Measurements from ENCODE around the gene ZSCAN5A.
A peak's percentile ranks its signal among the peaks of the same experiment; 100 is the strongest.
"Not testable (repeated sequence)": the region's sequence is repeated elsewhere in the genome, so short reads cannot be mapped to it uniquely, and the experiment has no call there.

ZSCAN5A gene

DNA sequence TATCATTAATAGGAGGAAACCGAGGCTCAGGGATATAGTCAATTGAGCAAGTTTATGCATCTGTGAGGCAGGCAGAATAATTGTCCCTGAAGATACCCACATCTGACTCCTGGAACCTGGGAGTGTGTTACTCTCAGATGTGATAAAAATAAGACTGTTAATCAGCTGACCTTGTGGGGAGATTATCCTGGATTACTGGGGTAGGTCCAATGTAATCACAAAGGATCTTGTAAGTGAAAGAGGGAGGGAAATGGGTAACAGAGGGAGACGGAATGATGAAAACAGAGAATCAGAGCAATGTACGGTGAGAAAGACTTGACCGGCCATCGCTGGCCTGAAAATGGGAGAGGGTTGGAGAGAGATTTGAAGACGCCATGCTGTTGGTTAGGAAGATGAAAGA, 45.3 kb downstream of the ZSCAN5A start:
- DNase-seq, result no peak

DNA sequence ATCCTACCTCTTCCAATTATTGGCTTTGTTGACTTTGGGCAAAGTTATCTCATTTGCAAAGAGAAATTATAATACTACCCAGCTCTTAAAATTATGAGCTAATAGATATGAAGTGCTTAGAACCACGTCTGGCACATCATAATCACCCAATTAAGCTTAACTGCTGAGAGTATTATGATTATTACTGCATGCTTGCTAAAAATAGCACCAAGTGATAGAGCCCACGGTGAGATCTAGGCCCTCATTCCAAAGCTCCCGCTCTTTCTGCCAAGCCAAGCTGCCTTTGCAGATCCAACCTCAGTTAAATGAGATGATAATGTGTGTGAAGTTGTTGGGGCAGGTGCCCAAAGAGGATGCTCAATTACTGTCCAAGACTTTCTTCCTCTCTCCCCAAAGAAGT, 48.6 kb downstream of the ZSCAN5A start:
- DNase-seq, result no peak

DNA sequence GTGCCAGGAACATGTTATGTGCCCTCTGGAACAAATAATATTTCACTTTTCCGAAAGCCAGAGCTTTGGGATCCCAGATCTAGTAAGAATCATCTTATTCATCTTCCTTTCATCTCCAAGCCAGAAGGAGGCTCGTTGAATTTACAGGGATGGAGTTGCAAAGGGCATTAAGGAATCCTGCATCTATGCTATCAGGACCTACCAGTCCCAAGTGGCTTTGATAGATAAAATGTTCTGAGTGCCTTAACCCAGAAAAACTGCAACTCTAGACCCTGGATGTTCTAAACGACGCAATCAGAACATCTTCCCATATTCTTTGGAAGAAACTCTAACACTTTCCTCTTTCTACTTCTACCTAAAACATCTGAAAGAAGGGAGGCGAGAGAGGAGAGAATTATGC, 51.3 kb downstream of the ZSCAN5A start:
- no peak for DNase-seq

DNA sequence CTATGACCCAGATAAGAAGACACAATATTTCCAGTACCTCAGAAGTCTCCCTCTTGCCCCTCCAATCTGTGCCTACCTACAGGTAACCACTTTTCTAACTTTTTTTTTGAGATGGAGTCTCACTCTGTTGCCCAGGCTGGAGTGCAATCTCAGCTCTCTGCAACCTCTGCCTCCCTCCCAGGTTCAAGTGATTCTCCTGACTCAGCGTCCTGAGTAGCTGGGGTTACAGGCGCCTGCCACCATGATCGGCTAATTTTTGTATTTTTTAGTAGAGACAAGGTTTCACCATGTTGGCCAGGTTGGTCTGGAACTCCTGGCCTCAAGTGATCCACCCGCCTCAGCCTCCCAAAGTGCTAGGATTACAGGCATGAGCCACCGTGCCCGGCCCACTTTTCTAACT, 52.7 kb downstream of the ZSCAN5A start:
- DNase-seq, result not testable (repeated sequence)

DNA sequence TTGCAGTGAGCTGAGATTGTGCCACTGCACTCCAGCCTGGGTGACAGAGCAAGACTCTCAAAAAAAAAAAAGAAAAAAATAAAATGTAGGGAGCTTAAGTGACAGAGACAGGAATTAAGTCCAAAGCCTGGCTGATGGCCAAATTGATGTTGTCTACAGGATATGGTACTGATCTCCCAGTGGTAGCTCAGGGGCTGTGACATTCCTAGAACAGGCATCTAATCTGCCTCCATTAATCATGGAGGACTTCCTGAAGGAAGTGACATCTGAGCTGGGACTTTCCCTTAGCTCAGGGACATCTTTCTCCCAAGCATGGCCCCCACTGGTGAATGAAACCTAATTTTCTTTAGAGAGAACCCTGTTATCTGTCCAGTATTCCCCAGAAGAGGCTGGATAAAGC, 53.5 kb downstream of the ZSCAN5A start:
- no peak for DNase-seq

DNA sequence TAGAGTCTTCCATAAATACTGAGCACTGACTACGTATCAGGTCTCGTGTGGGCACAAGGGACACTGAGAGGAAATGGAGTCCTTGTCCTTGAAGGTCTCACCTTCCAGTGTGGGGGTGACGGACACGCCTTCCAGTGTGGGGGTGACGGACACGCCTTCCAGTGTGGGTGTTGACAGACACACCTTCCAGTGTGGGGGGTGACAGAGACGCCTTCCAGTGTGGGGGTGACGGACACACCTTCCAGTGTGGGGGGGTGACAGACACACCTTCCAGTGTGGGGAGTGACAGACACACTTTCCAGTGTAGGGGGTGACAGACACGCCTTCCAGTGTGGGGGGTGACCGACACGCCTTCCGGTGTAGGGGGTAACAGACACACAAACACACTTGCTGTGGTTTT, 56.4 kb downstream of the ZSCAN5A start:
- no peak for DNase-seq

DNA sequence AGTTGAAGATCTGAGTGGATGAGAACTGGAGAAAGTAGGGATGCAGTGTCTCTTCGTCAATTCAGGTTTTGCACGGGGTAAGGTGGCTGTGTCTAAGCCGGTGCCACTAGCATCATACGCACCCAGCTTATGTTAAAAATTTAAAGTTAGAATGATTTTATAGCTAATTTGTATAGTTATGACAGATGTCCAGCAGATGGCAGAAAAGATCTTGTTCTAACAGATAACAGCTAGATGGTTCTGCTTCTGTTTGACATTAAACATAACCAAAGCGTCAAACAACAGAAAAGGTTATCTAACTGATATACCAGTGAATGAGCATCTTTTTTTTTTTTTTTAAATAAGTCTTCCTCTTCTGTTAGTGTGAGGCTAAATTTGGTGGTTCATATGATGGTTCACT, 60.9 kb downstream of the ZSCAN5A start:
- DNase-seq, result no peak

DNA sequence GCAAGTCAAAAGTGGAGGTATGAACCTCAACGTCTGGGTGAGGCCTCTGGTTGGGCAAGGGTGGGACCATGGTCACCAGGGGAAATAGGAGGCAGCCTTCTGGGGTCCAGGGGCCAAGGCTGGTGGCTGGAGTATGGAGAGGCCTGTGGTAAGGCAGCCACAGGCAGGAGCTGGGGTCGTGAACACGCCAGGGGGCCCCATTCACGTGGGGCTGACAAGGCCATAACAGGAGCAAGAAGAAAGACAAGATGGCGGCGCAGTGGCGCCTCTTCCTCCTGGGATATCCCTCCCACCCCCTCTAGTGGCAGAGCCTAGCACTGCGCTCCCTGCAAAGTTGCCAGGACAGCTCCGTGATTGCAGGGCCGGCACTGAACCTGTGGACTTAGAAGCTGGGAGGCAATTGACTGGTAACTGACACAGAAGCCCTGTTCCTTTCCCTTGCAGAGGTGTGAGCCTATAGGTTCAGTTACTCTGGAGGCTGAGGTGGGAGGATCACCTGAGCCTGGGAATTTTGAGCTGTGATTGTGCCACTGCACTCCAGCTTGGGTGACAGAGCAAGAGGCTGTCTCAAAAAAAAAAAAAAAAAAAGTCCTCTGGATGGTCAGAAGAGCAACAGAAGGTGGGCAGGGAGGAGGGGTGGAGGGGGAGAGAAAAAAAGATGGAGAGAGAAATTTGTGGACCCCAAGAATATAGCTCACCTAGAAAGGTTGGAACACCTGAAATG, 61.8 kb downstream of the ZSCAN5A start:
- peak; percentile 47 for DNase-seq

DNA sequence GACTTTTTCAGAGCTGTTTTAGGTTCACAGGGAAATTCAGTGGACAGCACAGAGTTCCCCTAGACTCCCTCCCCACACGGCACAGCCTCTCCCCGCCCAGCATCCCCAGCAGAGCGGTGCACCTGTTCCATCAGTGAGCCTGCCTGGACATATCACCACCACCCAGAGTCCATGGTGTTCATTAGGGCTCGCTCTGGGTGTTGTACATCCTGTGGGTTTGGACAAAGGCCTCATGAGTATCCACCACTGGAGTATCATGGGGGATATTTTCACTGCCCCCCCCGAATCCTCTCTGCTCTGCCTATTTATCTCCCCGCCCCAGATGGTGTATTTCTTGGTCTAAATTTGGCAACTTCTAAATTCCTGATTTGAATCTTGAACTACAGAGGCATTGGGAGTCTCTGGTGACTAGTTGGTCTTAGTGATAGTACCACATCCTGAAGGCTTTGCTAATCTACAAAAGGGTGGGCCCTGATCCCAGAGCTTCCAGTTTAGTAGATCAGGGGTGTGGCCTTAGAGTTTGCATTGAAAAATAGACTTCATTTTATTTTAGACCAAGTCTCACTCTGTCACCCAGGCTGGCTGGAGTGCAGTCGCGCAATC, 65.8 kb downstream of the ZSCAN5A start:
- not testable (repeated sequence) for DNase-seq

DNA sequence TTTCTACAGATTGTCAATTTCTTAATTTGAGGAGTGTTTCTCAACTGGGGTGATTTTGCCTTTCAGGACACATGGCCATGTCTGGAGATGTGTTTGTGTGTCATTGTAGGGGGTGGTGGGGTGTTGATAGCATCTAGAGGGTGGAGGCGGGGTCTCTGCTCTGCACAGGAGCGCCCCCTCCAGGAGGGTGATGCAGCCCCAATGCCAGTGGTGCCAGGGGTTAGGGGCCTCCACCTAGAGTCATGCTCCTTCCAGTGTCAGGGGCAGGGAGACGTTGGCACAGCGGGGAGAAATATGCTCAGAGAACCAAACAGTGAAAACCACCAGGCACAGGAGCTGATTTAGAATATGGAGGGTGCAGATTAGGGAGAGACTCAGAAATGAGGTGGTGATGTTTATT, 68.9 kb downstream of the ZSCAN5A start:
- not testable (repeated sequence) for DNase-seq

DNA sequence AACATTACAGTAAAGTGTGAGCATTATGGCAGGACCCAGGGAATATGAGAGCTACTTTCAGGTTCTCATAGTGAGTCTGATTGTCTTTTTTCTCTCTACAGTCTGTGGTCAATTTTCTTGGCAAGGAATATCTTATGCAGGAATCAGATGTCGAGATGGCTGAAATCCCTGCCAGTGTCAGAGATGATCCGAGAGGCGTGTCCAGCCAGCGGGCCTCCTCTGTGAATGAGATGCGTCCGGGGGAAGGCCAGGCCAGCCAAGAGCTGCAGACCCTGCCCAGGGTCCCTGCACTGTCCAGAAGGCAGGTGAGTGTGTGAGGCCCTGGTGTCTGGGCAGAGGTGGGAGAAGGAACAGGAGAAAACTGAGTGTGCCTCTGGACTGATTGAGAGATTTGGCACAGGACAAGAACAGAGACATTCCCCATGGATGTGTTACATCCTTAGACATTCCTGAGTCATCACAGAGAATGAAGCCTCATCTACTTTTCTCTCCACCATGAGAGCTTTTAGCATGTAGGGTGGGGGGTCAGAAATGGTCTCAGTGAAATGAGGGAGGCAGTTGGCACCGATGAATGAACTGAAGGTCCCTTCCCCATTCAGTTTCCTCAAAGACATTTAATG, 69.4 kb downstream of the ZSCAN5A start:
- DNase-seq, result no peak

DNA sequence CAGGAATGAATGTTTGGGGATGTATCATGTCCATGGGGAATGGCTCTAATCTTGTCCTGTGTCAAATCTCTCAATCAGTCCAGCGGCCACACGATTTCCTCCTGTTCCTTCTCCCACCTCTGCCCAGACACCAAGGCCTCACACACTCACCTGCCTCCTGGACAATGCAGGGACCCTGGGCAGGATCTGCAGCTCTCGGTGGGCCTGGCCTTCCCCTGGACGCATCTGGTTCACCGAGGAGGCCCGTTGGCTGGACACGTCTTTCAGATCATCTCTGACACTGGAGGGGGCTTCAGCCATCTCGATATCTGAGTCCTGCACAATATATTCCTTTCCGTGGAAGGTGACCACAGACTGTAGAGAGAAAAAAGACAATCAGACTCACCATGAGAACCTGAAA, 91.2 kb downstream of the ZSCAN5A start:
- DNase-seq, result no peak

DNA sequence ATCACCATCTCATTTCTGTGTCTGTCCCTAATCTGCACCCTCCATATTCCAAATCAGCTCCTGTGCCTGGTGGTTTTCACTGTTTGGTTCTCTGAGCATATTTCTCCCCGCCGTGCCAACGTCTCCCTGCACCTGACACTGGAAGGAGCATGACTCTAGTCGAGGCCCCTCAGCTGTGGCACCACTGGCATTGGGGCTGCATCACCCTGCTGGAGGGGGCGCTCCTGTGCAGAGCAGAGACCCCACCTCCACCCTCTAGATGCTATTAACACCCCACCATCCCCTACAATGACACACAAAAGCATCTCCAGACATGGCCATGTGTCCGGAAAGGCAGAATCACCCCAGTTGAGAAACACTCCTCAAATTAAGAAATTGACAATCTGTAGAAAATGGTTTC, 91.7 kb downstream of the ZSCAN5A start:
- DNase-seq, result no peak

DNA sequence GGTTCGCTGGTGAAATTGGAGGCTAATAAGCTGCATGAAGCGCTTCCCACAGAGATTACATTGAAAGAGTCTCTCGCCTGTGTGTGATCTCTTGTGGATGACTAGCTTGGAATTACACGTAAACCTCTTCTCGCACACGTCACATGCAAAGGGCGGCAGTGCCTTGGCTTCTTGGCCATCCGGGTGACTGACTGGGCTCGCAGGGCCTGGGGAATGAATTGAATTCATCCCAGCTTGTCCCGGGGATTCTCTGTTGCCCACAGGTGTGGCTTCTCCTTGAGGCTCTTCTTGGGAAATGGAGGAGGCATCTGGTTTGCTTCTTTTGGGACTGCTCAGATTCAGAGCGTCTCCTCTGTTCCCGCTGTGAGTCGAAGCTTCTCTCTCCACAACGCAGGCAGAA, 92.8 kb downstream of the ZSCAN5A start:
- DNase-seq, result no peak

DNA sequence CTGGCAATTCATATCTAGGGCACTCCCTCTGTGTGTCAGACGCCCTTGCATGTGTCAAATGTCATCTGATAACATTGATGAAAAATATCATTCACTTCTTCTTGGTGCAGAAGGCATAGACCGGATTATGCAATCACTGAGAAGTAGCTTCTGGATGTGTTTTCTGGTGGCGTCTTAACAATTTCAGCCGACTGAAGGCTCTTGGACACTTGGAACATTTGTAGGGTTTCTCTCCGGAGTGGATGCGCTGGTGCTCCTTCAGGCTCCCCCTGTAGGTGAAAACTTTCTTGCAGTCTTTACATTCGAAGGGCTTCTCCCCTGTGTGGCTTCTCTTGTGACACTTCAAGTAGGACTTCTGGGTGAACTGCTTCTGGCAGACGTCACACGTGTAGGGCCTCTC, 93.2 kb downstream of the ZSCAN5A start:
- not testable (repeated sequence) for DNase-seq

DNA sequence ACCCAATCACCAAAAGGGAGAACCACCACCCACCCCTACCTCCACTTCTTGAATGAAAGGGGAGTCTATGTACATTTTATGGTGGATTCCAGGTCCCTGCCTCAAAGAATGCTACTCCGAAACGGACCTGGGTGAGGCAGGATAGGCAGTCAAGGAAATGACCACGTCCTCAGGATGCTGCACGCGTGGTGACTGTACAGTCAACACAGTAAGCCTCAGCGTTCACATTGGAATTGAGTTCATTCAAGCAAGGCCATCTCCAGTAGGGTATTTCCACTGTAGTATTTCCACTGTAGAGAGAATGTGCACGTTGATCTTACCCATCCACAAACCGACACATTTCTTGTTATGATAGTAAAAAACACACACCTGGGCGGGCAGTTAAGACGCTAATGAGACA, 95.7 kb downstream of the ZSCAN5A start:
- no peak for DNase-seq

DNA sequence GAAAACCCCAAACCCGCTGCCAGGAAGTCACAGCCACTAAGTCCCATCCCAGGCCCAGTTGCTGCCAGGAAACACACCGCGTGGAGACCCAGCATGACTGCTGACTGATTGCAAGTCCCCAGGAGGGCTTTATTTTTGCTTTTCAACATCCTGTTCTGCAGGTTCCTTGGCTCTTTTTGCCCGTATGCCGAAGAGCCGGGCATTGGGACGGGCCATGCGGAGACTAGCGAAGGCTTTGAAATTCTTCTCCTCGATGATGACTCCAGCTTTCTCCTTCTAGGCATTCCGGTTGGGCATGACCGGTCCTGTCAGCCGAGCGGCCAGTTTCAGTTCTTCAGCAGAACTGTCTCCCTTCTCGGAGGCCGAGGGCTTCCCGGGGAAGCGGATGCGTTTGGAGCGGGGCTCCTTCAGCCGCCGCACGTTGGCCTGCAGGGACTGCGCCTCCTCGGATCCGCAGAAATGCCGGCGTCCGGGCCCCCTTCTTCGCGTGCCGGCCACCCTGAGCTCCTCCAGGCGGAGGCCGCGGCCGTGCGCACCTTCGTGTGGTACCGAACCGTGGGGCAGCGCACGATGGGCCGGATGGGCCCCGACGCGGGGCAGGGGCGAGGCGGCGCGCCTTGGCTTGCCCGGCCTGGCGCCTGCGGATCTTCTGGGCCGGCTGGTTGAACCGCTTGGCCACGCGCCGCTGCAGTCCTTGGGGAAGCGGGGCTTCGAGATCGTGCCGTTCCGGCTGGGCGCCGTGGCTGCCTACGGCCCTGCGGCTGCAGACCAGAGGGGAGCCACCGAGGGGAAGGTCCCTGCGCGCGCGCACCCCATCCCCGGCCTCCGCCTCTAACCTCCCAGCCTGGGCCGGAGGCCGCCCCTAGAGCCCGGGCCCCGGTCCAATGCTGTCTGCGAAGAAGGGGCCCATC, 97.3 kb downstream of the ZSCAN5A start:
- DNase-seq, result no peak

DNA sequence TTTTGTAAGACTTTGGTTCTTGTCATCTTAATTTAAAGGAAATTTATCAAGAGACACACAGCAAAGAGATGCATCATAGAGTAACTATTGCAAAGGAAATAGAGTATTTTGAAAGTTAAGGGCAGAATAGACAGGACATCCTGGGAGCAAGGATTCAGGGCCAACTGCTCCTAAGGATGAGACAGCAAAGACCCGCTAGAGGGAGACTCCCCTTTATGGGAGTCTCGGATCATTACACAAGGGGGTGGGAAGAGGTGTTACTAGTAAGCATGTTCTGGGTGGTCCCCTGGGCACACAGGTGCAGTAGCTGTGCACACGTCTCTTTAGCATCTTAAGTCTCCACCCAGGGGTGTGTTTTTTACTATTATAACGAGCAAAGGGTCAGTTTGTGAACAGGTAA, 102.9 kb downstream of the ZSCAN5A start:
- DNase-seq, result no peak

DNA sequence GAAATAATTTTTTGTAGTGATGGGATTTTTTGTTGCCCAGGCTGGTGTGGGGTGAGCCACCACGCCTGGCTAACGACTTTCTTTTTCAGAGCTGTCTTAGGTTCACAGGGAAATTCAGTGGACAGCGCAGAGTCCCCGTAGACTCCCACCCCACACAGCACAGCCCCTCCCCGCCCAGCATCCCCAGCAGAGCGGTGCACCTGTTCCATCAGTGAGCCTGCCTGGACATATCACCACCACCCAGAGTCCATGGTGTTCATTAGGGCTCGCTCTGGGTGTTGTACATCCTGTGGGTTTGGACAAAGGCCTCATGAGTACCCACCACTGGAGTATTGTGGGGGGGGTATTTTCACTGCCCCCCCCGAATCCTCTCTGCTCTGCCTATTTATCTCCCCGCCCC, 104.6 kb downstream of the ZSCAN5A start:
- DNase-seq, result not testable (repeated sequence)

DNA sequence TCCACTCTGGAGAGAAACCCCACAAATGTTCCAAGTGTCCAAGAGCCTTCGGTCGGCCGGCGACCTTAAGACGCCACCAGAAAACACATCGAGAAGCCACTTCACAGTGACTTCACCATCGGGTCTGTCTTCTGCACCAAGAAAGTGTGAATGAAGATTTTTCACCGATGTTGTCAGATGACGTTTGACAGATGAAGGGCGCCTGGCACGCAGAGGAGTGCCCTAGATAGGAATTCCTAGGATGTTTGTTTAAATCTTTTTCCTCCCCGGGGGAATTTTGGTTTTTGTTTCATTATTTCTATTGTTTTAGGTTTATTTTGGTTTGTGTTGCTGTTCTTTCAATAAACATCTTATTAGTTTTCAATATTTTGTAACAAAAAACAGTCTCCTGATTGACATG, 105.5 kb downstream of the ZSCAN5A start:
- no peak for DNase-seq

DNA sequence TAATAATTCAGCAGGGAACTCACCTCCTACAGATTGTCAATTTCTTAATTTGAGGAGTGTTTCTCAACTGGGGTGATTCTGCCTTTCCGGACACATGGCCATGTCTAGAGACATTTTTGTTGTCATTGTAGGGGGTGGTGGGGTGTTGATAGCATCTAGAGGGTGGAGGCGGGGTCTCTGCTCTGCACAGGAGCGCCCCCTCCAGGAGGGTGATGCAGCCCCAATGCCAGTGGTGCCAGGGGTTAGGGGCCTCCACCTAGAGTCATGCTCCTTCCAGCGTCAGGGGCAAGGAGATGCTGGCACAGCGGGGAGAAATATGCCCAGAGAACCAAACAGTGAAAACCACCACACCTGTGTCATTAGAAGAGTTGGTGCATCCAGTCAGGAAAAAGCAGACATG, 107.1 kb downstream of the ZSCAN5A start:
- not testable (repeated sequence) for DNase-seq

DNA sequence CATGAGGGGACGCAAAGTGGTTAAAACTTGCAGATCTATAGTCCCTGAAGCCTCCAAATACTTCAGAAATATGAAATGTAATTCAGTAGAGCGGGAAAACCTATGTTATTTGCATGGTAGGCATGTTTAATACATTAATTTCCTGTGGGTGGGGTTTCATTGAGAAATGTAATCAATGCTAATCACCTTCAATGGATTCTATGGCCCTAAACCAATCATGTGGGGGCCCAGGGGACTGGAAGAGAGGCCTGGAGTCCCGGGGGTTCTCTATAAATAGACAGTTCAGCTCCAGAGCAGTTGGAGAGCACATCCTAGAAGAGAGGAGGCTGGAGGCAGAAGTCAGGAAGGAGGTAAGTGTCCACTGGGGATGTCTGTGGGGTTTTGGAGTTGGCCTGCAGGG, 112.7 kb downstream of the ZSCAN5A start, which contains the start of gene ZSCAN5C:
ZSCAN5C (plus strand) TSS at position 301 of the 400 bp plus-strand sequence. CDS start 3,641 bp downstream, outside the sequence.
- DNase-seq, result no peak

DNA sequence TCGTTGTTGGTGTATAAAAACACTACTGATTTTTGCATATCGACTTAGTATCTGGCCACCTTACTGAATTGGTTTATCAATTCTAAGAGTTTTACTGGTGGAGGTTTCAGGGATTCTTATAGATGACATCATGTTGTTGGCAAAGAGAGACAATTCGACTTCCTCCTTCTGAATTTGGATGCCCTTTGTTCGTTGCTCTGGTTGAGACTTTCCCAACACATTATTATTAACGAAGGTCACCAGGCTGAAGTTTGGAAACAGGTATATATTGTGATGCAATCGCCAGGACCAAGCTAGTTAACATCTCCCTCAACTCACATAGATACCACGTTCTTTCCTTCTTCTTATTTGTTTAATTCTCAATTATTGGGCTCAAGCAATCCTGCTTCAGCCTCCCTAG, 115.0 kb downstream of the ZSCAN5A start:
- DNase-seq, result no peak
